GM21528 (cell line): ENCODE results near the gene INO80E.

Source experiments
- ATAC-seq: cut with Tn5 transposase; IDR thresholded peaks from one replicate; pipeline ENCODE4 v1.9.1; 2021; ENCODE audit warnings: mild to moderate bottlenecking, moderate library complexity; ENCODE audit not compliant: unreplicated experiment, low FRiP score

The INO80E gene

GRCh38 chr16:29975134-29975538 is 20.9 kb upstream of the INO80E start:
- ATAC-seq: no peak

GRCh38 chr16:29975811-29976511 is 20.1 kb upstream of the INO80E start:
- no peak for ATAC-seq

- no peak for ATAC-seq
Observed at GRCh38 chr16:29977063-29977825, 18.8 kb upstream of the INO80E start.

- ATAC-seq: no peak
Observed at GRCh38 chr16:29978081-29978480, 18.0 kb upstream of the INO80E start.

- no peak for ATAC-seq
Observed at GRCh38 chr16:29978564-29979270, 17.3 kb upstream of the INO80E start.

GRCh38 chr16:29982560-29983419 is 13.3 kb upstream of the INO80E start:
- ATAC-seq: no peak

- ATAC-seq: no peak
Observed at GRCh38 chr16:29983420-29984136, 12.5 kb upstream of the INO80E start.

- ATAC-seq: no peak
Observed at GRCh38 chr16:29984137-29984763, 11.8 kb upstream of the INO80E start.

GRCh38 chr16:29984764-29985147 is 11.3 kb upstream of the INO80E start:
- no peak for ATAC-seq

- no peak for ATAC-seq
Observed at GRCh38 chr16:29985271-29985811, 10.7 kb upstream of the INO80E start.

- no peak for ATAC-seq
Observed at GRCh38 chr16:29986231-29986630, 9.8 kb upstream of the INO80E start.

GRCh38 chr16:29986931-29987330 is 9.1 kb upstream of the INO80E start:
- no peak for ATAC-seq

GRCh38 chr16:29987371-29988085 is 8.5 kb upstream of the INO80E start:
- ATAC-seq: no peak

- no peak for ATAC-seq
Observed at GRCh38 chr16:29988346-29989075, 7.5 kb upstream of the INO80E start.

- ATAC-seq: no peak
Observed at GRCh38 chr16:29989111-29989858, 6.8 kb upstream of the INO80E start.

- no peak for ATAC-seq
Observed at GRCh38 chr16:29990034-29990433, 6.0 kb upstream of the INO80E start.

- ATAC-seq: no peak
Observed at GRCh38 chr16:29990883-29991570, 5.0 kb upstream of the INO80E start.
